ENCODE measurements around the gene HTT. TPM values are rescaled to one million over a fixed set of nuclear protein-coding genes. Genes with fewer than 3 reads are reported as not detected.

HTT gene
- total and polyA plus RNA-seq, 2 of the 8 experiments (the other 6 are each of a cell fraction or from before 2014, with no cell fraction given) = 24.0 to 71.0 TPM

DNA sequence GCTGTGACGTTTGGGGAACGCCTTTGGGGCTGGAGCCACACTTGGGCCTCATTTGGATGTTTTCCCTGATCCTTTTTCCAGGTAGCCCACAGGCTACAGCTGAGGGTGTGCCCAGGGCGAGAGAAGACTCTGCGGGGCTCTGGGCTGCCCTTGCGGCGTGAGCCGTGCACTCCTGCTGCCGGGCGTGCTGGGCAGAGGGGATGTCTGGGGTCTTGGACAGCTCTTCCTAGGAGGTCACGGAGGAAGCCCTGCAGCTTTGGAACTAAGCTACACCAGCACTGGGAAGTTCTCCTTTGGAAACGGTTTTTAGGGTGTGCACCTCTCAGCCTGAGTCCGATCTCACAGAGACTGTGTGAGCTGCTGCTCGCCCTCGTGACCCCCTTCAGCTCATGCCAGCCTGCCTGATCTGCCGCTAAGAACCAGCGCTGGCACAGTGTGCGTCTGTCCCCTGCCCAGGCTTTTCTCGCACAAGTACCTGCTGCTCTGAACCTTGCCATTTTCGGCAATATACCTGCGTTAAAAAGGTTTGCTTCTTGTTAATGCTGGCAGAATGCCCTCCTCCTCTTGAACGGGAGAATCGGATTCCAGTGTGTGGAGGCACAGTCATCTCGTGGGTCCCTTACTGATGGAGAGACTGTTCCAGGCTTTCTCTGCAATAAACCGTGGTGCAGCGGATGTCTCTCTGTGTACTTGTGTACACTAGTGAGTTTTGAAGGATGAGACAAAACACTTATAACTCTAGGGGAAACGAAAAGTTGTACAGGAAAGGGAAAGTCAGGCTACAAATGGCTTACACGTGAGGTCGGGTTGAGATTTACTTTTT lies 188.8 kb downstream of the HTT start (continued):
- TF ChIP-seq CBX8 (IDR thresholded peaks at IDR 0.05; ENCODE audit: borderline replicate concordance, low read depth, low read length) = no peak
